ENCODE measurements around the gene ATP2C1. TPM values are rescaled to one million over a fixed set of nuclear protein-coding genes. Genes with fewer than 3 reads are reported as not detected.

ATP2C1 gene
- total RNA-seq, 2 donors from 2014 or later, result 76.8 to 81.3 TPM

DNA sequence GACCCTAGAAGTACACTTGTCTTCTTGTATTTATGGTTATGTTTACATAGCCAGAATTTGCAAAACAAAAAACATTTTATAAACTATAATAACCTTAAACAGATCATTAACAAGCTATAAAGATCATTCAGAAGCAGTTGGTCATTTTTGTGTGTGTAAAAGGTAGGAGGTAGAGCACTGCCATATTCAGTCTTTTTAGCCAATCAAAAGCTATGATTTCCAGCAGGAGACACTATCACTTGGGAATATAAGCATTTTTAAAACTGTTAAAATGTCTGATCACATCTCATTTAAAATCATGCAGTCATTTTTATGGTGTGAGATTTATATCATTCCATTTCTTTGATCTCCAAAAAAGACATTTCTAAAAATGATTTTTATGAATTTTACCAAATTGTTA lies 42.6 kb upstream of the ATP2C1 start:
- Histone ChIP-seq H3K9me3 (ENCODE audit: control insufficient read depth, low read length) (no peaks in the 10 kb centered on the region), H3K27ac (ENCODE audit: low read depth, low read length) (no peak overlapping the region), H3K4me1 (ENCODE audit: control insufficient read depth, insufficient read depth, low read length) (no peaks in the 10 kb centered on the region), H3K9ac (ENCODE audit: extremely low read depth, low read length, poor library complexity, severe bottlenecking) (no peak overlapping the region), H3K27me3 (ENCODE audit: control insufficient read depth, insufficient read depth, low read length, poor library complexity, severe bottlenecking) (no peaks in the 10 kb centered on the region), H3K36me3 (ENCODE audit: control insufficient read depth, insufficient read depth, low read length) (no peaks in the 10 kb centered on the region), H3K4me3 (ENCODE audit: low read length) (no peak overlapping the region)
- H3K27me3 Mint-ChIP-seq (ENCODE audit: insufficient read depth), result peaks cover 2% of the 10 kb centered on the region
- H3K4me1 Mint-ChIP-seq, result peaks cover 15% of the 10 kb centered on the region
- no peak overlapping the region for H3K4me3 Mint-ChIP-seq
- DNase-seq, result no peak
- H3K27ac Mint-ChIP-seq, result no peak overlapping the region
- H3K36me3 Mint-ChIP-seq (ENCODE audit: low read depth), result no peaks in the 10 kb centered on the region
- TF ChIP-seq, protein P1, sequence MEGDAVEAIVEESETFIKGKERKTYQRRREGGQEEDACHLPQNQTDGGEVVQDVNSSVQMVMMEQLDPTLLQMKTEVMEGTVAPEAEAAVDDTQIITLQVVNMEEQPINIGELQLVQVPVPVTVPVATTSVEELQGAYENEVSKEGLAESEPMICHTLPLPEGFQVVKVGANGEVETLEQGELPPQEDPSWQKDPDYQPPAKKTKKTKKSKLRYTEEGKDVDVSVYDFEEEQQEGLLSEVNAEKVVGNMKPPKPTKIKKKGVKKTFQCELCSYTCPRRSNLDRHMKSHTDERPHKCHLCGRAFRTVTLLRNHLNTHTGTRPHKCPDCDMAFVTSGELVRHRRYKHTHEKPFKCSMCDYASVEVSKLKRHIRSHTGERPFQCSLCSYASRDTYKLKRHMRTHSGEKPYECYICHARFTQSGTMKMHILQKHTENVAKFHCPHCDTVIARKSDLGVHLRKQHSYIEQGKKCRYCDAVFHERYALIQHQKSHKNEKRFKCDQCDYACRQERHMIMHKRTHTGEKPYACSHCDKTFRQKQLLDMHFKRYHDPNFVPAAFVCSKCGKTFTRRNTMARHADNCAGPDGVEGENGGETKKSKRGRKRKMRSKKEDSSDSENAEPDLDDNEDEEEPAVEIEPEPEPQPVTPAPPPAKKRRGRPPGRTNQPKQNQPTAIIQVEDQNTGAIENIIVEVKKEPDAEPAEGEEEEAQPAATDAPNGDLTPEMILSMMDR (conservative IDR thresholded peaks at IDR 0.05), result no peak
- no peaks in the 10 kb centered on the region for H3K9me3 Mint-ChIP-seq

GRCh38 chr3:130853581-130853980 lies 40.3 kb upstream of the ATP2C1 start:
- no peak overlapping the region for H3K27ac ChIP-seq (ENCODE audit: low read depth, low read length)
- Mint-ChIP-seq H3K4me1 (peaks cover 15% of the 10 kb centered on the region), H3K27ac (no peak overlapping the region), H3K9me3 (no peaks in the 10 kb centered on the region), H3K36me3 (ENCODE audit: low read depth) (no peaks in the 10 kb centered on the region), H3K4me3 (no peak overlapping the region), H3K27me3 (ENCODE audit: insufficient read depth) (peaks cover 2% of the 10 kb centered on the region)
- no peak overlapping the region for H3K9ac ChIP-seq (ENCODE audit: extremely low read depth, low read length, poor library complexity, severe bottlenecking)
- no peaks in the 10 kb centered on the region for H3K4me1 ChIP-seq (ENCODE audit: control insufficient read depth, insufficient read depth, low read length)
- TF ChIP-seq, protein P1 (conservative IDR thresholded peaks at IDR 0.05), result no peak
- H3K27me3 ChIP-seq (ENCODE audit: control insufficient read depth, insufficient read depth, low read length, poor library complexity, severe bottlenecking), result no peaks in the 10 kb centered on the region
- H3K4me3 ChIP-seq (ENCODE audit: low read length), result no peak overlapping the region
- WGBS, 2 experiments (ENCODE audit: insufficient coverage in 1 of 2, insufficient read length in 1 of 2), result 89 to 100% methylated on average over 2 of the region's 2 CpGs
- no peaks in the 10 kb centered on the region for H3K36me3 ChIP-seq (ENCODE audit: control insufficient read depth, insufficient read depth, low read length)
- no peaks in the 10 kb centered on the region for H3K9me3 ChIP-seq (ENCODE audit: control insufficient read depth, low read length)
- no peak for DNase-seq

- WGBS, 2 experiments (ENCODE audit: insufficient coverage in 1 of 2, insufficient read length in 1 of 2), result 88 to 98% methylated on average over 4 to 5 of the region's 5 CpGs
- Mint-ChIP-seq H3K27me3 (ENCODE audit: insufficient read depth) (peaks cover 2% of the 10 kb centered on the region), H3K4me3 (no peak overlapping the region), H3K27ac (no peak overlapping the region), H3K36me3 (ENCODE audit: low read depth) (no peaks in the 10 kb centered on the region), H3K4me1 (peaks cover 11% of the 10 kb centered on the region), H3K9me3 (no peaks in the 10 kb centered on the region)
- Histone ChIP-seq H3K9me3 (ENCODE audit: control insufficient read depth, low read length) (no peaks in the 10 kb centered on the region), H3K36me3 (ENCODE audit: control insufficient read depth, insufficient read depth, low read length) (no peaks in the 10 kb centered on the region), H3K27ac (ENCODE audit: low read depth, low read length) (no peak overlapping the region), H3K27me3 (ENCODE audit: control insufficient read depth, insufficient read depth, low read length, poor library complexity, severe bottlenecking) (no peaks in the 10 kb centered on the region), H3K9ac (ENCODE audit: extremely low read depth, low read length, poor library complexity, severe bottlenecking) (no peak overlapping the region), H3K4me1 (ENCODE audit: control insufficient read depth, insufficient read depth, low read length) (no peaks in the 10 kb centered on the region), H3K4me3 (ENCODE audit: low read length) (no peak overlapping the region)
- DNase-seq, result no peak
- TF ChIP-seq, protein P1 (conservative IDR thresholded peaks at IDR 0.05), result no peak
Measured at GRCh38 chr3:130854208-130854864, 39.5 kb upstream of the ATP2C1 start.

Data from endodermal cell (in vitro differentiated cells).